ENCODE measurements around the gene MED13L.

The MED13L gene

GRCh38 chr12:116182359-116183063 lies 95.0 kb downstream of the MED13L start:
- no peak for ATAC-seq
- DNase-seq: no peak

GRCh38 chr12:116180448-116180847 lies 97.0 kb downstream of the MED13L start:
- DNase-seq: no peak
- no peak for ATAC-seq

GRCh38 chr12:116179384-116179783 lies 98.1 kb downstream of the MED13L start:
- ATAC-seq (no peak), DNase-seq (no peak)

DNA sequence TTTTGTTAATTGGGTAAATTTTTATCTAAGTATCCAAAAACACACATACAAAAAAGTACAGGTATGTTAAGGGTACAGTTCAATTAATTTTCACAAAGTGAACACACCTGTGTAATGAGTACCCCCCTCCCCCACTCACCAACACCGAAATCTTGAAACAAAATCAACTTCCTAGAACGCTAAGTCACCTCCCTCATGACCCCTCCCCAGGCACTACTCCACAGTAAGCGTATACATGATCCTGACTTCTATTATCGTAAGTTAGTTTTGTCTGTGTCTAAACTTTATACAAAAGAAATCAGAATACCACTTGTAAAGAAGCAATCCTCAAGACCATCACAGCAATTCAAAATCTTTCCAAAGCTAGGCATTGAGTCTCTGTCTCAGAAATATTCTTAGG lies 100.5 kb downstream of the MED13L start:
- no peak for DNase-seq
- ATAC-seq: no peak

- no peak for DNase-seq
- no peak for ATAC-seq
Observed at GRCh38 chr12:116174904-116175303, 102.6 kb downstream of the MED13L start.

DNA sequence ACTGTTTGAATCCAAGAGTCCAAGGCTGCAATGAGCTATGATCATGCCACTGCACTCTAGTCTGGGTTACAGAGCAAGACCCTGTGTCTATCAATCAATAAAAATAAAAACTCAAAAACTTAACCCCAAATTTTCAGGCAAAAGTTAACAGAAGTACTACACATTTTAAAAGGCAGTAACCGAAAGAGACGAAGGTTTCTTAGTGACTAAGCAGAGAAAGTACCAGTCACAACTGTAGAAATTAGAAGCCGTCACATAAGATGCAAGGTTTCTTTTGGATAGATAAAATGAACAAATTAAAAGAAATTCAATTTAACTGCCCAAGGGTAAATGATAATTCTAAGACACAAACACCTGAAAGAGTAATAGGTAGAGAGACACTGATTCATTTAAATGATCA lies 103.5 kb downstream of the MED13L start:
- ATAC-seq: no peak
- no peak for DNase-seq

DNA sequence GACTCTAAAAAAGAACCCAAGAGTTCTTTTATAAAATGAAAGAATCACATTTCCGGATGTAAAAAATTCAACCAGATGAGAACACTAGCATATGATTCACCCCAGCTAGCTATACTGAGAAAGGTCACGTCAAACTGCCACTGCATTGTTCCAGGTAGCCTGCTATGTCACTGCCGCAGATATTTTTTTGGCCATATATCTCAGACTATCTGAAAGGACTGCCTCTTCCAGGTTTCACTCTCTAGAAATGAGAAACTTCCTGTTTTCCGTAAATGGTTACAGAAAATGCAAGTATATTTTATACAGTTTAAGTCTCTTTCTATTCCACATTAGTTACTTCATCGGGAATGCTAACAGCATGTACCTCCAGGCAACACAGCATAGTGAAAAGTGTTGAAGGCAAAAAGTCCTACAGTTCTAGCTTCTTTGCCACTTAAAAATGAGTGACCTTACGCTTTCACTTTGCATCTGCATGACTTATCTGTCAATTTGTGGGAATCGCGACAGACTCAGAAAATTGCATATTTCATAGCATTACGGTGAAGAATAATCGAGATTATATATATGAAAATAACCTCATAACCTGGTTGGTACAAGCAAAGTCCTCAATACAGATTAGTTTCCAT lies 105.2 kb downstream of the MED13L start:
- peak; percentile 42 for DNase-seq
- ATAC-seq: peak; percentile 100

DNA sequence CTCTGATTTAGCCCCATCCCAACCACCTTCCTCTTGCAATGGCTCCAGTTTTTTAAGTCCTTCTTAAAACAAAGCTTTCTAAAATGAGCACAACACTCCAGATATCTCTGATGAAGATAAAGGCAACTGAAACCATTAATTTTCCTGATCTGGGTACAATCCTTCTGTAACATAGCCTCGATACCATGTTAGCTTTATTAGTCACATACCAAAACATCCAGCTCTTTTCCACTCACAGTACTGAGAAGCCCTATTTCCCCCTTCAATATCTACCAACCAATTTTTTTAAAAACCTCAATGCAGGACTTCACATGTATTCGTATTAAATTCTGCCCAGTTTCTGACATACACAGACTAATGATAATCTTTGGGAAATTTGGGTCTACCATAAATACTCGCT lies 105.9 kb downstream of the MED13L start:
- ATAC-seq (no peak), DNase-seq (no peak)

DNA sequence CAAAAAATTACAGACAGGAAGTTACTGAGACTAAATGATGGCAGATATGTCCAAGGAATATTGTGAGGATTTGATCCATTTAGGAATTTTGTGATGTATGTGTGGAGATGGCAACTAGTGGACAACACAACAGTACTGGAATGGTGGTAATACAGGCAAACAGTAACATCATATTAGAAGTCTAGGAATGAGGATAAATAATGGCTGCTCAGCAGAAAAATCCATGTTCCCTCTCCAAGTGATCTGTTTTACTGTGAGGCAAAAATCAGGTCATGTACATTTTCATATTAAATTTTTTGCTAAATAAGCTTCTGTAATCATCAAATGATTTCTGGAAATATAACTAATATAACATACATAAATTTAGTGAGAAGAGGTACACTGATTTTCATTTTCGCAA lies 108.4 kb downstream of the MED13L start:
- DNase-seq (no peak), ATAC-seq (no peak)

GRCh38 chr12:116166306-116166705 lies 111.2 kb downstream of the MED13L start:
- ATAC-seq (no peak), DNase-seq (no peak)

- DNase-seq (no peak), ATAC-seq (peak; percentile 90)
Observed at GRCh38 chr12:116165036-116165425, 112.5 kb downstream of the MED13L start.

DNA sequence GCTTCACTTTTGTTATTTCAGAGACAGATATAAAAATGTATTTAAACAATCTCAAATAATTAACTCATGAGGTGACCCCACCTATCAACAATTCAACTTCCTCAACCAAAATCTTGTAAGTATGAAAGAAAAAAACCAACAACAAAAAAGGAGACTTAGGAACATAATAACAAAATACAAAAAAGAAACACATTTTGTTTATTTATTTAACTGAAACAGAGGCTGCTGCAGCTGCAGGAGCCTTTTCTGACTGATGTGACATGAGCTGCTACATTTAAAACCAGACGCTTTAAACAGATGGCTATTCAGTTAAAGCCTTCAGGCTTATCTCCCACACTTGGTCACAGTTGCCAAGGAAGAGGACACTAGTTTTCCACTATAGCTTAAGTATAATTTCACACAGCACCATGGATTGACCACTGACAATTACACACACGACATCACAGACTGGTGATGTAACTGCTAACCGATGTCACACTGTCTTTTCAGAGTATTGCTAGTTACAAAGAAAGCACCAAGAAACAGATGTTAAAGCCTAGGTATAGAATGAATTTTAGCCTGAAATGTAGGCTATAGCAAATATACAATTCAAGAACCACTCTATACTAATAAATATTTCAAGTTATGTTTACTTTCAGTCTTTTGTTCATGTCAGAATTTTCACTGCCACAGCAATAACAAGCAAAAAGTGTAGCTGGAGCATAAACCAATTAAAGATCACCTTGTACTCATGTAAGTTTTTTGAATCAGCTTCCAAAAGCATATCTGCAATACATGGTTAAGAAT lies 113.0 kb downstream of the MED13L start:
- ATAC-seq: no peak

GRCh38 chr12:116162071-116162470 lies 115.4 kb downstream of the MED13L start:
- no peak for DNase-seq

More for the DNA sequence above, 113.0 kb downstream of the MED13L start:
- no peak for DNase-seq

DNA sequence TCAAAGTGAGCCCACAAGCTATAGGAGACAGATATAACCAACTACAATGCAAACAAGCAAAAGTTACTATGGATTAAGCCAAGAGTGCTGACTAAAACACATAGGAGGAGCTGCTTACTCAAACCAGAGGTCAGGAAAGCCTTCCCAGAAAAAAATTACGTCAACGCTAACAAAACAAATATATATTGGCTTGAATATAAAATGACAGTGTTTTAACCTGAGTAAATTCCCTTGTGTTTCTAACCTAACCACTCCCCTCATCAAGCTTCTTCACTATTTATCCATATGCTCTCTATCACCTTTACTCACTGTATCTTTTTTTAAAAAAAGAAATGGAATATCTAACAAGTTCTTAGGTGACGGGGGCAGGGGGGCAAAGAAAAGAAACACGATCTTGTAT lies 115.9 kb downstream of the MED13L start:
- ATAC-seq (no peak), DNase-seq (no peak)

More at GRCh38 chr12:116162071-116162470, 115.4 kb downstream of the MED13L start:
- no peak for ATAC-seq

GRCh38 chr12:116160883-116161458 lies 116.5 kb downstream of the MED13L start:
- ATAC-seq: no peak
- DNase-seq: no peak

GRCh38 chr12:116160231-116160630 lies 117.3 kb downstream of the MED13L start:
- ATAC-seq (no peak), DNase-seq (no peak)

- ATAC-seq (no peak), DNase-seq (no peak)
Observed at GRCh38 chr12:116159593-116160200, 117.8 kb downstream of the MED13L start.

DNA sequence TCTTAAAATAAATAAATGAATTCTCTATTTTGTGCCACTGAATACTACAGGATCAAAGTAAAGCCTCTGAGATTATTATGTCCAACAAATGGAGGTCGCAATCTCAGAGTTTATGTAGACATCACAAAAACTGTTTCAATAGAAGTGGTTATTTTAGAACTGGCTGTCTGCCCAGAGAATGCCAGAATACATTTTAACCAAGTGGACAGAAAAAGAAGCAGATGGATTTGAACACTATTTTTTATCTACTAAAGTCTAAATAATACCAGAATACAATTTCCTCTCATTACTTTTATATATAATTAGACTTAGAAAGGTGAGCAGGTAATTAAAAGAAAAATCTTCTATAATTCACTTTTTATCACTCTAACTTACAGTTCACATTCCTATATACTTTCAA lies 118.3 kb downstream of the MED13L start:
- DNase-seq (no peak), ATAC-seq (no peak)

GRCh38 chr12:116157845-116158267 lies 119.6 kb downstream of the MED13L start:
- DNase-seq (no peak), ATAC-seq (no peak)

DNA sequence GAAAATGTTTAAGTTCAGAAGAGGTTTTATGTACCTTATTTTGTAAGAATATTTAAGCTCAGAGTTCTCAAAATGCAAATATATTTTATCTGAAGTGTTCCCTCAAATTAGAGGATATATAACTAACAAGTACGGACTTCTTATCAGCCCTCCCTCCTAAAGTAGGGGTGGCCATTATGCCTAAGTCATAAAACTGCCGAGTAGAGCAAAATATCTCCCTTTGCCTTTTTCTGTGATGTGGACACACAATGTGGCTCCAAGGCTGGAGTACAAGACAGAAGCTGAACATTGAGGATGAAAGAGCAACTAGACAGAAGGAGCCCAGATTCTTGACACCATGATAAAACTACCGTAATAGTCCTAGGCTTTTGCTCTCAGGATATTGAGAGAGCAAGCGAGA lies 120.9 kb downstream of the MED13L start:
- ATAC-seq: no peak
- DNase-seq: no peak

- no peak for DNase-seq
- no peak for ATAC-seq
Observed at GRCh38 chr12:116155383-116155782, 122.1 kb downstream of the MED13L start.

- no peak for DNase-seq
- ATAC-seq: no peak
Observed at GRCh38 chr12:116153983-116154382, 123.5 kb downstream of the MED13L start.

Measured in stimulated activated naive CD8-positive, alpha-beta T cell treated with anti-CD3 and anti-CD28 coated beads, Interleukin-15, Interleukin-2, amounts not matched to agents 100 U/mL and 50 U/mL, for 24 hours (primary cell).